OCI-LY3 (cell line): ENCODE results near the gene MBOAT1.

Experiments used
- EZH2phosphoT487 ChIP-seq: fragments of 200-600 bp; shearing (Covaris generic); IDR thresholded peaks from 2 replicates; pipeline ENCODE4 v1.6.1; 2018; ENCODE audit warnings: antibody characterized with exemption, mixed run types, low read depth
- TF ChIP-seq, protein P1 (sequence below): fragments of 200-600, 300-600 bp; sonication (generic); IDR thresholded peaks from 2 replicates; pipeline ENCODE4 v1.5.1; 2014; ENCODE audit warnings: antibody characterized with exemption, low read length, low read depth

GRCh38 chr6:20170455-20171148 is 41.7 kb downstream of the MBOAT1 start:
- TF ChIP-seq, protein P1, sequence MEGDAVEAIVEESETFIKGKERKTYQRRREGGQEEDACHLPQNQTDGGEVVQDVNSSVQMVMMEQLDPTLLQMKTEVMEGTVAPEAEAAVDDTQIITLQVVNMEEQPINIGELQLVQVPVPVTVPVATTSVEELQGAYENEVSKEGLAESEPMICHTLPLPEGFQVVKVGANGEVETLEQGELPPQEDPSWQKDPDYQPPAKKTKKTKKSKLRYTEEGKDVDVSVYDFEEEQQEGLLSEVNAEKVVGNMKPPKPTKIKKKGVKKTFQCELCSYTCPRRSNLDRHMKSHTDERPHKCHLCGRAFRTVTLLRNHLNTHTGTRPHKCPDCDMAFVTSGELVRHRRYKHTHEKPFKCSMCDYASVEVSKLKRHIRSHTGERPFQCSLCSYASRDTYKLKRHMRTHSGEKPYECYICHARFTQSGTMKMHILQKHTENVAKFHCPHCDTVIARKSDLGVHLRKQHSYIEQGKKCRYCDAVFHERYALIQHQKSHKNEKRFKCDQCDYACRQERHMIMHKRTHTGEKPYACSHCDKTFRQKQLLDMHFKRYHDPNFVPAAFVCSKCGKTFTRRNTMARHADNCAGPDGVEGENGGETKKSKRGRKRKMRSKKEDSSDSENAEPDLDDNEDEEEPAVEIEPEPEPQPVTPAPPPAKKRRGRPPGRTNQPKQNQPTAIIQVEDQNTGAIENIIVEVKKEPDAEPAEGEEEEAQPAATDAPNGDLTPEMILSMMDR = no peak
- no peak for TF ChIP-seq EZH2phosphoT487
